NCI-H1092 (cell line): Measurements from ENCODE around the gene SLC2A9.

ENCODE experiments used
- DNase-seq: peaks from one replicate; lab custom pipeline; 2025; lab: John Stamatoyannopoulos, UW

Gene SLC2A9

DNA sequence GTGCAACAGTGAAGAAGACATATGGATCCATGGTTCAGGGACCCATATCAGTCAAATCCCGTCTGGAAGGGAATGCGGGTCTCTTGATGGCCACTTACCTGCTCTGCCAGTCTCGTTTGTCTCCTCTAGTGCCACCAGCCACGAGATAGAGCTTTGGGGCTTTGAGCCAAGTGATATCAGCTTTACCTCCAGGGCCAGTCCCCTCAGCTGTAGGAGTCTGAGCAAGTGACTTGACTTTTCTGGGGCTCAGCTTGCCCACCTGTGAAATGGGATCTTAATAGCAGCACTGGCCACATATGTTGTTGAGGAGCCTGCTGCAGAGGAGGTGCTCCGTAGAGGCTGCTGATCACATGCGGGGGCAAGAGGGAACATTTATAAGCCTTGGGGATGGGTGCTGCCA is 1.2 kb downstream of the SLC2A9 start:
- DNase-seq = no peak

DNA sequence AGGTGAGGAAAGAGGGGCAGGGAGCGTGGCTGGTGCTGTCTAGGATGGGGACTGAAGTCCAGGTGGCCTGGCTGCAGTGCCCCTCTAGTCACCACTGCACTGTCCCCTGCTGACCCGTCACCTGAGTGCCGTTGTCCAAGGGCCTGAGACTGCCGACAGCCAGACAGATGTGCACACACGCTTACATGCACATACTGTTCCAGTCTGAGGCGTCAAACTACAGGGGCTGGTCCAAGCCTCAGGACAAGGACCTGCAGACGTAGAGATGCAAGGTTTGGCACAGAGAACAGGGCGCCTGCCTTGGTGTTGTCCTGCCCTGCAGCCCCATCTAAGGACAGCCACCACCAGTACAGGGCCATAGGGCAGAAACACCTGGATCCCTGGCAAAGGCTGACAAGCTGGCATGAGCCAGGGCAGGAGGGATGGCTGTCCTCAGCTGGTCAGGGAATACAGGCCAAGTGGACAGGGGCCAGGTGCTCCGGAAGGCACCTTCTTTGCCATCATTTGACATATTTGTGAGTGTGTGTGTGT is 1.7 kb downstream of the SLC2A9 start:
- DNase-seq = no peak

DNA sequence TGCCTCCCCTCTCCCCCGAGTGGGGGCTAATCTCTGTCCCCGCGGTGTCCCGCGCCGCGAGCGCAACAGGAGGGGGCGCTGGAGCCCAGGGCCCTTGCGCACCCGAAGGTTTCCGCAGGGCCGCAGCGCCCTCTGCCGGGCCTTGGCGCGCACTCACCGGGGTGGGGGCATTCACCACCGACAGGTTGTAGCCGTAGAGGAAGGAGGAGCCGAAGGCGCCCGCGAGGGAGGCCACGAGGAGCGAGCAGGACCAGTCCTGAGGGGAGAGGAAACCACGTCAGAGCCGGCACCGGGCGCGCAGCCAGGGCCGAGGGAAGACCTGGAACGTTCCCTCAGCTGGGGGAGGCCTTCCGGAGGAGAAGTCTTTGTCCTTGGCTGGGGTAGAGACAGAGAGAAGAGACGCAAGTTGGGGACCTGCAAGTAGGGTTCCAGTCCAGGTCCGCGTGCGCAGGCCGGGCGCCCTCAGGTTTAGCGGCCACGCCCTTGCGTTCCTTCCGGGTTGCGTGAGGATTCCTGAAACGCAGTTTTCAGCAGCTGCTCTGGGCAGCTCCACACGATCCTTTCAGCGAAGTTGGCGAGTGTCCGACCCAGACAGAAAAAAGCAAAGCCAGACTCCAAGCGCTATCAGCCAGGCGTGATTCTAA is 2.4 kb downstream of the SLC2A9 start:
- peak; percentile 93 for DNase-seq

DNA sequence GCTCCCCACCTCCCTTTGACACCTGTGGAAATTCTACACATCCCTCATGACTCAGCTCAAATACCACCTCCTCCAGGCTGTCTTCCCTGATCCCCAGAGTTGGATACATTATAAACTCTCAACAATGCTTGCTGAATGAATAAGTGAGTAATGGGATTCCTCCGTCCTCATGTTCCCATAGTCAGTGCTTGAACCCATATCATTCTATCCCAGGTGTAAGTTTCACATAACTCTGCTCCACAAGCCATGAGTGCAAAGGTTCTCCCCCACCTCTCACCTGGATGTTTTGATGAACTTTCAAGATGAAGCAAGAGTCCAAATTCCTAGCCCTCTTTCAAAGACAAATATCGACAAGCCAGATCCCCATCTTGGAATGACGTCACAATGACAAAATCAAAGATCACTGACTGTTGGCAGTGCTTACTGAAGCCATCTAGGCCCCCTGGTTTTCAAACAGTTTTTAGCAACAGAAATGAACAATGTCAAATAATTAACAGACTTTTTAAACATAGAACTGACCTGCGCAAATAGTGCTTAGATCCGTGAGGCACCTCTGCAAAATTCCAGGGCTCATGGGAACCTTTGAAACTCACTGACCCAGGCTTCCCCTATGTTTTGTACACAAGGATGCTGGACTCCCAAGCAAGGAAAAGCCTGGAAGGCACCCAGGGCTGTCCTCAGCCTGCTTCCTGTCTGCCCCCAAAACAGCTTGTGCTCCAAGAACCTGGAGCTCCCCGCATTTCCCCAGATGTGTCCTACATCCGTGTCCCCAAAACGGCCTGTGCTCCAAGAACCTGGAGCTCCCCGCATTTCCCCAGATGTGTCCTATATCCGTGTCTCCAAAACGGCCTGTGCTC is 4.0 kb downstream of the SLC2A9 start:
- DNase-seq = no peak

DNA sequence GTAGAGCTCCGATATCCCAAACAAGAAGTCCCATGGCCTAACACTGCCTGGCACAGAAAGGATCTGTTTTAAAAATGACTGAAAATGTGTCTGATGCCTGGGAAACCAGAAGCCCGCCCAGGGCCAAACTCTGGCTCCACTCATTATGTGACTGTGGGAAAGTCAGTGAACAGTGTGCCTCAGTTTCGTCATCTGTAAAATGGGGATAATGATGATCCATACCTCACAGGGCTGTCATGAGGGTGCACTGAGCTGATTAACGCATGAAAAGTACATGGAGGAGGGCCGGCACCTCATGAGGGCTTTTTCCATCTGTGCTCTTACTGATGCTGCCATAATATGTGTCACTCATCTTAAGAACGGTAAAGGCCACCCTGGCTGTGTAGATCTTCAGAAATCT is 5.1 kb downstream of the SLC2A9 start:
- no peak for DNase-seq

DNA sequence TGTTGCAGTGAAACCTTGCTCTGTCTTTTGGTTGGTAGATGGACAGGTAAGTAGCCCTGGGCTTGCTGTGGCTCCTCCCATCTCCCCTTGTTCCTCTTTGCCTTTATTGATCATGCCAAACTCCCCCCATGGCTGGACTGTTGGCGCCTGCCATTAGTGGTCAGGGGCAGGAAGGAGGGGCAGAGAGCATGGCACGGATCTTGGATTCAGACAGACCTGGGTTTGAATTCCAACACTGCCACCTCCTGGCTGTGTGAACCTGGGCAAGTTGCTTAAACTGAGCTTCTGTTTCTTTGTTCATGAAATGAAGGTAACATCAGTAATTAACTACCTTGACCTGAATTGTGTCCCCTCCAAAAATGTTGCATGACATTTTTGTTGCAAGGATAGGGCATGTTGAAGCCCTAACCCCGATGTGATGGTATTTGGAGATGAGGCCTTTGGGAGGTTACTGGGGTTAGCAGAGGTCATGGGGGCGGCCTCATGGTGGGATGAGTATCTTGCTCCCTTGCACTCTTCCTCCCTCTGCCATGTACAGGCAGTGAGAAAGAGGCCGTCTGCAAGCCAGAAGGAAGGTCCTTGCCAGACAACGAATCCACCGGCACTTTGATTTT is 6.0 kb downstream of the SLC2A9 start:
- peak; percentile 54 for DNase-seq

DNA sequence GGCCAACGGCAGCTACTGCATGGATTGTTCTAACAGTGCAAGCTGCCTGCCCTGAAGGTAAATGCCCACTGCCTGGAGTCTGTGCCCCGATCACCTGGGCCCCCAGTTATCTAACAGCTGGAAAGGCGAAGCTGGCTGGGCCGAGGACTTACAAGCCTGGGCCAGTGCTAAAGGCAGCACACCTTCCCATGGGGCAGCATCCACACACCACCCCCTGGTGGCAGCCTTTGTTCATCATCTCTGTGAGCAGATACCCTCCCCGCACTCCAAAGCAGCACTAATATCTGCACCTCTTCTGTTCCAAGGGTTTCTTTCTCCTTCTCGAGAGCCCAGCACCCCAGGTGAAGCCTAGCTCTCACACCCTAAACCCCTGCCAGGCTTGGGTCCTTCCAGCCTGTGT is 7.6 kb downstream of the SLC2A9 start:
- DNase-seq = peak; percentile 18

DNA sequence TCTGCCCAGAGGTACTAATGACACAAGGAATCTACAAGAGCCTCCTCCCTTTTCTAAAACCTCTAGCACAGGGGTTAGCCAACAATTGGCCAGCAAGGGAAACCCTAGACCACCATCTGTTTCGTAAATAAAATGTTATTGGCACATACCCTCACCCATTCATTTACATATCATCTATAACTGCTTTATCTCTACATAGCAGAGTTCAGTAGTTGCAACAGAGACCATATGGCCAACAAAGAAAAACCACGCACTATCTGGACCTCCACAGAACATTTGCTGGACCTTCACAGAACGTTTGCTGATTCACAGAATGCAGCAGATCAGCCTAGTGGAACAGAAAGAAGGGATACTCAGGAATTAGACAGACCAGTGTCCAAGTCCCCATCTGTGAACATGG is 9.4 kb downstream of the SLC2A9 start:
- DNase-seq = no peak

DNA sequence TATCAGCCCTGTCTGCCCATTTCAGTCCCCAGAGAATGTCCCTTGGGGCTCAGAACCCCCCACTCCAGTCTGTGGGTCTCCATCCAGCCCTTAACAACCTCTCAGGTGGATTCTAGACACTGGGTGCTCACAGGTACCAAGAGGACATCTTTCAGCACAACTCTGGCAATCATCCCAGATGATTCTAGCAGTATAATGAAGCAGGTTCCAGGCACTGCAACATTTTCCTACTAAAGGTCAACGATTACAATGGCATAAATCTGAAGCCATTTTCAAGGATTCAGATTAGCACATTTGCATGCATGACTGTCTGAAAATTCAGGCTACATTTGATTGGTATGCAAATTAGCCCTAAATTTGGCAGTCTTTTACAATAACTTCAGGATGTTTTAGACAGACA is 10.0 kb downstream of the SLC2A9 start:
- no peak for DNase-seq

DNA sequence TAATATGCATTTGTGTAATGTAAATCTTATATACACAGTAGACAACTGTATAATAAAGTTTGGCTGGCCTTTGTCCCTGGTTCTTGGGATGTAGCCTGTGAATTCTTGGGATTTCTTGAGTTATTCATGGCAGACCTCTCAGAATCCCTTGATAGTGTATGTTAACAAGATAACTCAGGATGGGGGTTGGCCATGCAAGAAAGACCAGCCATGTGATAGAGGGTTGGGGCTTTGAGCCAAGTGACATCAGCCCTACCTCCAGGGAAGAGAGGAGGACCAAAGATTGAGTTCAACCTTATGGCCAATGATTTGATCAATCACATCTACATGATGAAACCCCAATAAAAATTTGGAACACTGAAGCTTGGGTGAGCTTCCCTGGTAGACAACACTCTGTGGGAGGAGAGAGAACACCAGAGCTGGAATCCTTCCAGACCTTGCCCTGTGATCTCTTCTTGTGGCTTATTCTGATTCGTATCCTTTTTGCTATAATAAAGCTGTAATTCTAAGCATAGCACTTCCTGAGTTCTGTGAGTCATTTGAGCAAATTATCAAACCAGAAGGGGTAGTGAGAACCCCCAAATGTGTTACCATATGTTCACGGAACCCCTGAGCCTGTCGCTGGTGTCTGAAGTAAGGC is 11.3 kb downstream of the SLC2A9 start:
- no peak for DNase-seq

DNA sequence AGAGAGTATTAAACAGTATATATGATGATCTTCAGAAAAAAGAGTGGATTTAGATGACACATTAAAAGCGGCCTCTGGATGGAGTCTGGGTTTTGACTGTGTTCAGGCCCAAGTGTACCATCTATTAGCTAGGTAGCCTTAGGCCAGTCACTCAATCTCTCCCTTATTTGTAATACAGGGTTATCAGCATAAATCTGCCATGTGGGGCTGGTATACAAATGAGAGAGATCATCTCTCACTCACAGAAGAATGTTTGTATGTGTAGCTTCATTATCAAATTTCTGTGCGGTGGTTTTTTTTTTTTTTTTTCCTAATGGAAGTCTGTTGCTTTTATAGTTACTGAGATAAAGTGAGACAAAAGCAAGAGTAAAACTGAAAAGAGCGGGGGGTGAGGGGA is 12.7 kb downstream of the SLC2A9 start:
- DNase-seq = no peak

DNA sequence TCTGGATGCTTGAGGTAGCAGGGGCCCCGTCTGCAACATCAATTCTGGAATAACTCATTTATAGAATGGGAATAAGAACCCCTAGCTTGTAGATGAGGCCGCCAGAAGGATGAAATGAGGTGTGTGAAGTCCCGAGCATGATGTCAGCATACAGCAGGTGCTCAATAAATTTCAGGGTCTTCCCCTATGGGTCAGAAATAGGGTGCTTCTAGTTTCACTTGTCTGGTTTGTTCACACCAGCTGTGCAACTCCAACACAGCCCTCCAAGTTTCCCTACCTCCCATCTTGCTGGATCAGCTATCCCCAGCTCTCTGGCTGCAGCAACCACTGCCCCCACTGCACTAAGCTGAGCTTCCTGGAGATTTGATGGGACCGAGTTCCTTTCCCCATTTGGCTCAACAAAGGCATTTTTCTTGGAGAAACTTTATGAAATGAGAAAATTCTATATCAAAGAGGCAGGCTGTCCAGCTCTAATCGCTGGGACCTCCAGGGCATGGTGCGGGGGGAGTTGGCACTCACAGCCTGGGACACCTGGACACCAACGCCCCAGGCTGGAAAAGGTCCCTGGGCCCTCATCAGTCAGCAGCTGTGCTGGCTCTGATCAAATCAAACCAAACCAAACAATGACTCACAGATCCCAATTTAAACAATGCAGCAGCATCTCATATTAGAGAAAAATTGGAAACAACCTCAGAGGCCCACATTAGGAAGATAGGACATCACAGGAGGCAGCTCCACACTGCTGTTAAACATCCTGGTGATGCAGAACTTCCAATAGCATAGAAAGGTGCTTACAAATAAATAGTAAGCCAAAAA is 13.3 kb downstream of the SLC2A9 start:
- no peak for DNase-seq

DNA sequence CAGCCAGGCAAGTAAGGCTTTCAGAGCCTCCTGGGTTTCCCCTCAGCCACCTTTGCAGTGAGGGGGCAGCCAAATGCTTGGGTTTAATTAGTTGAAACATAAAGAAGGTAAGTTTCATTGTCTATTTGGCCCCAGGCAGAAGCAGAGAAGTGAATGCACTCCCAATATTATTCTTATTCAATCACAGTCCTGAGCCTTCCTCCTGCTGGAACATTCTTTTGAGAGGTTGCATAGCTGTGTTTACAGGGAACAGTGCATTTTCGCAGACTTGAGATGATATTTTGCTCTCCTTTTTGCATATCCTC is 13.9 kb downstream of the SLC2A9 start:
- no peak for DNase-seq

DNA sequence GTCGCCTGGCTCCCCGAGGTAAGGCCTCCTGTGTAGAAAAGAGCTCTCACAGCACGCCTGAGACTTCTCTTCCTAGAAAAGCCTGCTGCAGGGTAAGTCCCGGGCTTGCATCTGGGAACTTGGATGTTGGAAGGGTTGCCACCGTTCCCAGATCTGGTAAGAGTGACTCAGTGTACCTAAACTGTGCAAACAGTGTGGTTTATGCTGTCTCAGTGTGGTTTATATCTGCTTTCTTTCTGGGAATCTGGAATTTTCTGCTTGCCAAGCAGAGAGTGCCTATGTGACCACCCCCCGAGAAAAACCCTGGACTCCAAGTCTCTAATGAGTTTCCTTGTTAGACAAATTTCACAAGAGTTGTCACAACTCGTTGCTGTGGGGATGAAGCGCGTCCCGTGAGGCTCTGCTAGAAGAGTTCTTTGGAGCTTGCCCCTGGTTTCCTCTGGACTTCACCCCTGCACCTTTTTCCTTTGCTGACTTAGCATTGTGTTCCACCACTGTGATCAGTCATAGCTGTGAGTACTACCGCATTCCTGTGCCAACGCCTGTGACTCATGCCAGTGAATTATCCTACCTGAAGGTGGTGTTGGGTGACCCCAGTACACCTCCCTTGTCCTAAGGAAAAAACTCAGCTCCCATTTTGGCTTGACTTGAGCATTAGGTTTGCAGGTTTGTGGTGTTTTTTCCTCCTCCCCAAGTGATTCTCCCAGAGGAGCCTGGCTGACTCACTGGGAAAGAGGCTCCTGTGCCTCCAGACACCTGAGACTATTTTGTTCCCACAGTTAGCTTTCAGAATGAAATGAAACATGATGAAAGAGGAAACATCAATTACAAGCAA is 14.5 kb downstream of the SLC2A9 start:
- no peak for DNase-seq

DNA sequence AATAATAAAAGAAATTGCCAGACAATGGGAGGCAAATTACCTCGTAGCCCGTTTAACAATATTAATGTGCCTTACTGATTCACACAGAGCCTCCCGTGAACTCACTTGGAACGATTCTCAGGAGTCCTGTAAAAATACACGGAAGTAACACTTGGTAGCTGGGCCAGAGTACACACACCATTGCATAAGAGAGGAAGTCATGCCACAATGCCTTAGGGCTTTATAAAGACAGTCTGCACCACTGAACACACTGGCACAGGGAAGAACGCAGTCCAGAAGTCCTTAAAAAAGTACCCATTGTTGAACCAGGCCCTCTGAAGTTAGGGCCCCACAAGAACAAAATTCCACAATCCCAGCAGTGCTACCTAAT is 15.1 kb downstream of the SLC2A9 start:
- no peak for DNase-seq

DNA sequence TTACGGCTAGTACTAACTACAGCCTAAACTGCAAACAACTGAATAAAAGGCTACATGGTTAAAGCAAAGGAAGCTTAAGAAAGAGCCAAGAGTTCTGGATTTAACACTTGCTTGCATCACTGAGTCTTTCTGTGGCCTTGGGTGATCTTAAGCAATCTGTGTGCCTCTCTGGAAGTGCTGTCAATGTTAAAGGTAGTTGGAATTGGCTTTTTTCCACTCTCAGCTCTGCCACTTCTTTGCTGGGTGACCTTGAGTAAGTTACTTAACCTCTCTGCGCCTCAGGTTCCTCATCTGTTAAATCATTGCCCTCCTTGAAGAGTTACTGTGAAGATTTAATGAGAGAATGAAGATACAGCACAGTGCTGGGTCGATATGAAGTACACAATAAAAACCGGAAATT is 15.7 kb downstream of the SLC2A9 start:
- no peak for DNase-seq

DNA sequence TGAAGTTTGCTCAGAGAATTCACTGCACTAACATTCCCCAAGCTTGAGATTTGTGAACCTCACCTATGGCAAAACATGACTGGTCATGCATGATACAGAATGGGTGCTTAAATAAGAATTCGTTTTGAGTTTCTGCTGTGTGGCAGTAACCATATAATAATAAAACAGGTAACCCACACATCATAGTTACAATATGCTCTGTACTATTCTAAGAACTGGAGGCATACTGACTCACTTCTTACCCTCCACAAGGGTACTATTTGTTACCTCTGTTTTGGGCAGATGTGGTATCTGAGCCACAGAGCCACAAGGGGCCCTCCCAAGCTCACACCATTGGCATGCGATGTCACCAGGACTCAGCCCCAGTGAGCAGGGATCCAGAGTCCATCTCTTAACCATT is 17.6 kb downstream of the SLC2A9 start:
- DNase-seq = no peak

DNA sequence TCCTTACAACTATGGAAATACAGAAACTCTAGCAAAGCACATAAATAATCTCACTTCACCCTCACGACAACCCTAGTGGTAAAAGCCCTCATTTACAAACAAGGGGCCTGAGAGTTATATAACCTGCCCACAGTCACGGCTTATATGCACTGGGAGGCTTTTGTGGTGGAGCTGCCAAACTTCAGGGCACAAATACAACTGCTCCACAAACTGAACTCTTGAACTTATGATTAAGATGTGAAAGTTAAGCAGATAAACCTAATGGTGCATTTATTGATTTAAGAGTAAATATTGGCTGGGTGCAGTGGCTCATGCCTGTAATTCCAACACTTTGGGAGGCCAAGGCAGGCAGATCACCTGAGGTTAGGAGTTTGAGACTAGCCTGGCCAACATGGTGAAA is 19.0 kb downstream of the SLC2A9 start:
- no peak for DNase-seq

DNA sequence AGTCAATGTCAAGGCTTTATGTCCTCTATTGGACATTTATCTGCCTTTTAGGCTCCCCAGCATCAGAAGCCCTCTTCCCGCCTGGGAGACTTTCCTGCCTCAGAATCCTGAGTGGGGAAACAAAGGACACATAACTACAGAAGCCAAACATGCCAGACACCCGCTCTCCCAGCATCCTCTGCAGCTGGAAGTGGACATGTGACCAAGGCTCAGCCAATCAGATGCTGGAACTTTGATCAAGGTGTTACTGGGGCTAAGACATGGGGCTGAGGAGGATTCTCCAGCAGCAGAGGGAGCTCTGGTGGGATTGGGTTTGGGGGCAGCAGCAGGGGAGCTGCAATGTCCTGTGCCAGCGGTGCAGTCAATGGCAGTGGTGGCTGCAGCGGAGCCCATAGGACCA is 19.5 kb downstream of the SLC2A9 start:
- DNase-seq = no peak

DNA sequence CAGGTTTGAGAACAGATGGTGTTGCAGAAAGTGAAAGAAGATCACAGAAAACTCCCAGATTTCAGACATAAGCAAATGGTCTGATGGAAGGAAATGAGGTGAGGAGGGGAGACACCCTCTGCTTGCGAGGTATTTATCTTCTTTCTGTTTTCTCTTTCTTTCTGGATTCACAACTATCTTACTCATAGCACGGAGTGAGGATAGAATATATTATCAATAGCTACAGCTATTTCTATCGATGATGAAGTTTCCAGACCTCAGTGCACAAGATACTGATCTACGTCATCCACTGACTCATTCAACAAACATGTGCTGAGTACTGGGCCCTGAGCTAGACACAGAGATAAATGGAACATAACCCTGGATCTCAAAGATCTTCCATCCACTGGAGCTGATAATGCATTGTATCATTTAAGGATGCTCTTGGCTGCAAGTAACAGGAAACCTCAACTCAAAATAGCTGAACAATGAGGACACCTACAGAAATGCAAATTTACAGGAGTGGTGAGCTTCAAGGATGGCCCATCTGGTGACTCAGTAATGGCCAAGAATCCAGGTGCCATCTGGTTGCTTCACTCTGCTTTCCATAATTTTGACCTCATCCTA is 21.2 kb downstream of the SLC2A9 start:
- no peak for DNase-seq

DNA sequence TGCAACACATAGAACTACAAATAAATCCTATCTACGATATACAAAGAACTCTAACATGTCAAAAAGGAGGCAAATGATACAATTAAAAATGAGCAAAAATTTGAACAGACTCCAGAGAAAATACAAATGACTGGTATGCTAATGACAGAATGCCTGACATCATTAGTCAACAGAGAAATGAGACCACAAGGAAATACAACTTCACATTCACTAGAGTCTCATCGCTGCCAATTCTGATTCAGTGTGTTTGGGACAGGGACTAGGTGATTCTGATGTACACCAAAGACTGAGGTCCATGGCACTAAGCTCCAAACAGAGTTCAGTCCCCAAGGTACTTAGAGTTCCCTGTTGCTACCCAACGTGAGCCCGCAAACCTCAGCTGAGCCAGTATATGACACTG is 23.4 kb downstream of the SLC2A9 start:
- no peak for DNase-seq
